ENCODE measurements around the gene ENTPD5. TPM values are rescaled to one million over a fixed set of nuclear protein-coding genes. Genes with fewer than 3 reads are reported as not detected.

The ENTPD5 gene
- total and polyA plus RNA-seq, 4 experiments from 2014 or later: 2.8 to 16.2 (median 9.7) TPM

DNA sequence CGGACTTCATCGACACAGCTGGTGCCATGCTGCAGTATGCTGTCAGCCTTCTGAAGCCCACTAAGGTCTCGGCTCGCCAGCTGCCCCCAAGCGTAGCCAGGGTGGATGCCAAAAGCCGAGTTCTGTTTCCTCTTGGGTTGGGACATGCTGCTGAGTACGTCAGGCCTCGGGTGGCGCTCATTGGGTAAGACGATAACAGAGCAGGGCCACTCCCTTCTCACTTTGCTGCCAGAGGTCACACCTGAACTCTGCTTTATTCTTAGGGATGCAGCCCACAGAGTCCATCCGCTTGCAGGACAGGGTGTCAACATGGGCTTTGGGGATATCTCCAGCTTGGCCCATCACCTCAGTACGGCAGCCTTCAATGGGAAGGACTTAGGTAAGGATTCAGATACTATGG is 57.9 kb downstream of the ENTPD5 start:
- no peaks in the 10 kb centered on the region for H3K9me3 Mint-ChIP-seq
- ChIA-PET CTCF (ENCODE audit: partially characterized antibody) (no interaction called here), POLR2A (ENCODE audit: partially characterized antibody) (no interaction called here)
- H3K4me3 ChIP-seq (ENCODE audit: low read length in 2 of 2): no peak overlapping the region
- no peaks in the 10 kb centered on the region for H3K27me3 Mint-ChIP-seq
- peaks cover 47% of the 10 kb centered on the region for H3K36me3 ChIP-seq (ENCODE audit: insufficient read depth, low read length)
- no peak overlapping the region for H3K4me3 Mint-ChIP-seq
- H3K27ac Mint-ChIP-seq: peak overlapping the region in 1 of 7 donors; percentile 79
- no peak overlapping the region for H3K27ac ChIP-seq (ENCODE audit: low read depth, low read length)
- no peaks in the 10 kb centered on the region for H3K27me3 ChIP-seq (ENCODE audit: insufficient read depth, low read length)
- no peaks in the 10 kb centered on the region for H3K4me1 ChIP-seq (ENCODE audit: insufficient read depth, low read length)
- intact Hi-C loops (cut with micrococcal nuclease): no loop called here
- H3K36me3 Mint-ChIP-seq: peaks cover 32 to 68% of the 10 kb centered on the region in 2 donors
- no peak for DNase-seq
- H3K4me1 Mint-ChIP-seq: no peaks in the 10 kb centered on the region
- H3K9me3 ChIP-seq (ENCODE audit: control insufficient read depth in 1 of 2, low read length in 2 of 2): no peaks in the 10 kb centered on the region

DNA sequence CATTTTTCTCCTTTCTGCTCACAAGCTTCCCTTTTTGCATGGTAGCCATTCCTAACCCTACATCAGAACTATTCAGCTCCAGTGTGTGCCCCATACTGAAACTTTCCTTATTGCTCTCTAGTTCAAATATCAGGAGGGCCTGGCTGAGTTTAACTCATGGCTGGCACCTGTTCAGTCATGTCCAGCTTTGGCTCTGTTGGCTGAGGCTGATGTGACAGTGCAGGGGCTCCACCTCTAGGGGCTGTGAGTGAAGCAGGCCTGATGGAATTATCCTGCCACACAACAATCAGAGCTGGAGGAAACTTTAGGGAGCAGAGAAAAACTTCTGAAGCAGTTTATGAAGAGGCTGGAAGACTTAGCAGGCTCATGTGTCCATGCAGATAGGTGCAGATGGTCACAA is 60.5 kb downstream of the ENTPD5 start:
- CTCF ChIA-PET (ENCODE audit: partially characterized antibody): interaction anchor here (1.5 kb wide), 1 partner anchor 9 kb away, joined by 4 read pairs; the partner anchor contains the start of genes COQ6 and FAM161B
- H3K27me3 Mint-ChIP-seq: no peaks in the 10 kb centered on the region
- no peak overlapping the region for H3K4me3 Mint-ChIP-seq
- no peaks in the 10 kb centered on the region for H3K9me3 Mint-ChIP-seq
- Histone ChIP-seq H3K27ac (ENCODE audit: low read depth, low read length) (no peak overlapping the region), H3K9me3 (ENCODE audit: control insufficient read depth in 1 of 2, low read length in 2 of 2) (no peaks in the 10 kb centered on the region), H3K27me3 (ENCODE audit: insufficient read depth, low read length) (no peaks in the 10 kb centered on the region), H3K4me1 (ENCODE audit: insufficient read depth, low read length) (no peaks in the 10 kb centered on the region), H3K4me3 (ENCODE audit: low read length in 2 of 2) (no peak overlapping the region), H3K36me3 (ENCODE audit: insufficient read depth, low read length) (peaks cover 63% of the 10 kb centered on the region)
- POLR2A ChIA-PET (ENCODE audit: partially characterized antibody): no interaction called here
- H3K4me1 Mint-ChIP-seq: peaks cover 0 to 3% (median 0%) of the 10 kb centered on the region in 4 donors
- peak overlapping the region in 2 of 7 donors; percentile 46 to 78 for H3K27ac Mint-ChIP-seq
- peaks cover 35 to 75% of the 10 kb centered on the region in 2 donors for H3K36me3 Mint-ChIP-seq
- intact Hi-C loops (cut with micrococcal nuclease): no loop called here
- DNase-seq: no peak

DNA sequence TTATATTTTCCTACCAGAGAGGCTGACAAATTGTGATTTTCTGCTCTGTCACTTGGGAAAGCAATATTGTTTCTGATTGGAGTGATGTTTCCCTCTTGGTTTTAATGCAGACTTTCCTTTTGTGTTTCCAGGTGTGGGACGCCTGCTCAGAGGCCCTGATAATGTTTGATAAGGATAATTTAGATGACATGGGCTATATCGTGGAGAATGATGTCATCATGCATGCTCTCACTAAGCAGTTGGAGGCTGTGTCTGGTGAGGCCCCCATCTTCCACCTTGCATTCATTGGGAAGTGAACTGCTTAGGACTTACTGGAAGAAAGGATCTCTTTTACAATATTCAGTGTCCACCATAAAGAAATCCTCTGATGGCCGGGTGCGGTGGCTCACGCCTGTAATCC is 63.4 kb downstream of the ENTPD5 start:
- H3K27me3 ChIP-seq (ENCODE audit: insufficient read depth, low read length): no peaks in the 10 kb centered on the region
- Mint-ChIP-seq H3K27ac (peak overlapping the region in 2 of 7 donors; percentile 13 to 29), H3K36me3 (peaks cover 25 to 64% of the 10 kb centered on the region in 2 donors), H3K9me3 (no peaks in the 10 kb centered on the region), H3K27me3 (no peaks in the 10 kb centered on the region), H3K4me1 (peaks cover 7 to 13% (median 9%) of the 10 kb centered on the region in 4 donors), H3K4me3 (no peak overlapping the region)
- intact Hi-C loops (cut with micrococcal nuclease): no loop called here
- no peak overlapping the region for H3K27ac ChIP-seq (ENCODE audit: low read depth, low read length)
- H3K4me3 ChIP-seq (ENCODE audit: low read length in 2 of 2): no peak overlapping the region
- CTCF ChIA-PET (ENCODE audit: partially characterized antibody): no interaction called here
- H3K9me3 ChIP-seq (ENCODE audit: control insufficient read depth in 1 of 2, low read length in 2 of 2): no peaks in the 10 kb centered on the region
- DNase-seq: no peak
- POLR2A ChIA-PET (ENCODE audit: partially characterized antibody): no interaction called here
- peaks cover 52% of the 10 kb centered on the region for H3K36me3 ChIP-seq (ENCODE audit: insufficient read depth, low read length)
- peaks cover 5% of the 10 kb centered on the region for H3K4me1 ChIP-seq (ENCODE audit: insufficient read depth, low read length)

DNA sequence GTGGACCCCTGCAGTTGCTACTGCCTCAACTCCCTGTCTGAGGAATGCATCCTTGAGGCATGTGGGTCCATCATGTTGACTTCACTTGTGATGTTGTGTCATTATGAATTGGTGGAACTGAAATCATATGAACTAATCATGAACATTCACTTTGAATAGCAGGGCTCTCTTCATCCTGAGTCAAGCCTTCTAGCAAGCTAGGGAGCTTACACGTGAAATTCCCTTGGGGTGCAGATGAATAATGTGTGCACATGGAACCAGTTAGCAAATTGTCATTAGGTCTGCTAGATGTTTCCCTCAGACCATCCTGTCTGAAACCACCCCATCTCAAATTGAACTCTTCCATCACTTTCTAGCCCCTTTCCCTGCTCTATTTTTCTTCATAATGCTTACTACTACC is 65.4 kb downstream of the ENTPD5 start:
- CTCF ChIA-PET (ENCODE audit: partially characterized antibody): no interaction called here

DNA sequence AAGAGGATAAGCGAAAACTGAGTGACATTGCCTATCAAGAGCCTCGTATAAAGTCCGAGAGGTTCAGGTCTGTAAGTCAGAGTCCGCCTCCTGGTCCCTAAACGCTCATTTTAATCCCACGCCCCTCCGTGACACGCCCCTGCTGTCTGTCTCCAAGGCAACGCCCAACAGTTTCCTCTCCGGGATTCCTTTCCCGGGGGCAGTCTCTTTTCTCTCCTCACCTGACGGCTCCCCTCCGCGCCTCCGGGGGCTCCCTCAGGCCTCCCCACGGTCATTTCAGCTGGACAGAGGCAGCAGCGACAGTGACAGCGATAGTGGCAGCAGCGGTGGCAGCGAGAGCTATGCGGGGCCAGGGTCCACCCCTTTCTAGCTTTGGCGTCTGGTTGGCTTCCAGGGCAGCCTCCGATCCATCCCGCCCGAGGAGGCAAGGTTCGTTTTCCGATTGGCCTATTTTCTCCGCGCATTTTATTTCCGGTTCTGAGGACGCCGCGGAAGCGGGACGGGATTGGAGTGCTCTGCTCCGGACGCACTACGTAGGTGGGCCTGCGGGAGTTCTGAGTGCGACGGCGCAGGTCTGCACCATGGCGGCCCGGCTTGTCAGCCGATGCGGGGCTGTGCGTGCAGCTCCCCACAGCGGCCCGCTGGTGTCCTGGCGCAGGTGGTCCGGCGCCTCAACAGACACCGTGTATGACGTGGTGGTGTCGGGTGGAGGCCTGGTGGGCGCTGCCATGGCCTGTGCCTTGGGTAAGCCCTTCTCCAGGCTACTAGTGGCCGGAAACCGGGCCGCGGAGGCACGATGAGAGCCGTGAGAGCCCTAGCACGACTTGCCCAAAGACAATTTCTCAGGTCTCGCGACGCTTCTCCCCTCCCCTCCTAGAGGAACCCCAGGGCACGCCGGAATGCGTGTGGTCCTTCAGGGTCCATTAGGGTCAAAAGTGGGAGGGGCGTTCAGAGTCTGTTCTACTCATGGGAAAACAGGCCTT is 69.0 kb downstream of the ENTPD5 start, which contains the start of the genes COQ6 and FAM161B:
Gene COQ6 (plus strand): TSS at position 551 of the 983 bp plus-strand sequence. CDS start 31 bp downstream, at position 582.
Gene FAM161B (minus strand): TSS at position 343 of the 983 bp plus-strand sequence. CDS start 68 bp downstream, at position 275.
- intact Hi-C loops (cut with micrococcal nuclease): loop anchor here (1.0 to 5.0 kb wide), 5 partner anchors 63 to 188 kb away; partner anchors contain the start of genes ALDH6A1, LIN52 and ZNF410
- Histone ChIP-seq H3K27ac (ENCODE audit: low read depth, low read length) (peak within 1 kb of the TSS; percentile 84), H3K4me3 (ENCODE audit: low read length in 2 of 2) (peak within 1 kb of the TSS; percentile 93 to 99), H3K36me3 (ENCODE audit: insufficient read depth, low read length) (peaks cover 11% of the 10 kb centered on the region), H3K4me1 (ENCODE audit: insufficient read depth, low read length) (peaks cover 11% of the 10 kb centered on the region), H3K27me3 (ENCODE audit: insufficient read depth, low read length) (no peaks in the 10 kb centered on the region), H3K9me3 (ENCODE audit: control insufficient read depth in 1 of 2, low read length in 2 of 2) (no peaks in the 10 kb centered on the region)
- POLR2A ChIA-PET (ENCODE audit: partially characterized antibody): interaction anchor here (0.6 to 1.6 kb wide), 11 partner anchors 64 to 892 kb away, joined by 3 to 8 read pairs (median 5); partner anchors contain the start of genes BBOF1, ENTPD5, PSEN1 and PTGR2
- Mint-ChIP-seq H3K36me3 (peaks cover 6 to 24% of the 10 kb centered on the region in 2 donors), H3K4me1 (peaks cover 13 to 25% (median 22%) of the 10 kb centered on the region in 4 donors), H3K27ac (peak within 1 kb of the TSS; percentile 94 to 99 (median 97)), H3K4me3 (peak within 1 kb of the TSS; percentile 93 to 100 (median 98)), H3K9me3 (no peaks in the 10 kb centered on the region), H3K27me3 (no peaks in the 10 kb centered on the region)
- DNase-seq: peak; percentile 94 to 97 (median 95)
- CTCF ChIA-PET (ENCODE audit: partially characterized antibody): interaction anchor here (0.8 to 1.0 kb wide), 2 partner anchors 8 to 69 kb away, joined by 4 read pairs; partner anchors contain the start of genes BBOF1 and ENTPD5

More for the DNA sequence above, 65.4 kb downstream of the ENTPD5 start:
- intact Hi-C loops (cut with micrococcal nuclease): loop anchor here (5.0 kb wide), 1 partner anchor 191 kb away; a partner anchor contains a TSS
- POLR2A ChIA-PET (ENCODE audit: partially characterized antibody): interaction anchor here (1.1 kb wide), 1 partner anchor 65 kb away, joined by 3 read pairs; the partner anchor contains the start of genes BBOF1 and ENTPD5
- Mint-ChIP-seq H3K4me3 (no peak overlapping the region), H3K4me1 (peaks cover 11 to 21% (median 19%) of the 10 kb centered on the region in 4 donors), H3K9me3 (no peaks in the 10 kb centered on the region), H3K27ac (peak overlapping the region in 3 of 7 donors; percentile 0 to 45 (median 31)), H3K36me3 (peaks cover 13 to 51% of the 10 kb centered on the region in 2 donors), H3K27me3 (no peaks in the 10 kb centered on the region)
- no peaks in the 10 kb centered on the region for H3K27me3 ChIP-seq (ENCODE audit: insufficient read depth, low read length)
- H3K4me1 ChIP-seq (ENCODE audit: insufficient read depth, low read length): peaks cover 11% of the 10 kb centered on the region
- H3K27ac ChIP-seq (ENCODE audit: low read depth, low read length): no peak overlapping the region
- DNase-seq: no peak
- H3K36me3 ChIP-seq (ENCODE audit: insufficient read depth, low read length): peaks cover 34% of the 10 kb centered on the region
- no peaks in the 10 kb centered on the region for H3K9me3 ChIP-seq (ENCODE audit: control insufficient read depth in 1 of 2, low read length in 2 of 2)
- no peak overlapping the region for H3K4me3 ChIP-seq (ENCODE audit: low read length in 2 of 2)

DNA sequence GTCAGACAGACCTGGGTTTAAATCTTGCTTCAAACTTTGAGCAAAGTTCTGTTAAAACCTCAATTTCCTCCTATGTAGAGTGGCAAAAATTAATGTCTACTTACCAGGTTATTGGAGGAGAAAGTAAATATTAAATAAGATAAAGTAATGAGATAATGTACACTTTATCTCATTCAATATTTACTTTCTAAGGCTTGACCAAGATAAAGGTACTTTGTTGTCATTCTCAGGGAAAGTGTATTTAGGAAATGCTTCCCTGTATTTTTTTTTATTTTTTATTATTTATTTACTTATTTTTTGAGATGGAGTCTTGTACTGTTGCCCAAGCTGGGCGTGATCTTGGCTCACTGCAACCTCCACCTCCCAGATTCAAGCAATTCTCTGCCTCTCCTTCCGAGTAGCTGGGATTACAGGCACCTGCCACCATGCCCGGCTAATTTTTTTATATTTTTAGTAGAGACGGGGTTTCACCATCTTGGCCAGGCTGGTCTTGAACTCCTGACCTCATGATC is 73.9 kb downstream of the ENTPD5 start:
- H3K9me3 ChIP-seq (ENCODE audit: control insufficient read depth in 1 of 2, low read length in 2 of 2): no peaks in the 10 kb centered on the region
- no peaks in the 10 kb centered on the region for H3K27me3 ChIP-seq (ENCODE audit: insufficient read depth, low read length)
- H3K4me1 ChIP-seq (ENCODE audit: insufficient read depth, low read length): peaks cover 5% of the 10 kb centered on the region
- no peak overlapping the region for H3K27ac Mint-ChIP-seq
- no peak for DNase-seq
- H3K27ac ChIP-seq (ENCODE audit: low read depth, low read length): no peak overlapping the region
- H3K36me3 ChIP-seq (ENCODE audit: insufficient read depth, low read length): peaks cover 4% of the 10 kb centered on the region
- POLR2A ChIA-PET (ENCODE audit: partially characterized antibody): interaction anchor here (0.6 kb wide), 1 partner anchor 11 kb away, joined by 6 read pairs; no protein-coding TSS in a partner anchor
- CTCF ChIA-PET (ENCODE audit: partially characterized antibody): no interaction called here
- H3K27me3 Mint-ChIP-seq: no peaks in the 10 kb centered on the region
- H3K36me3 Mint-ChIP-seq: peaks cover 12 to 27% of the 10 kb centered on the region in 2 donors
- H3K4me3 Mint-ChIP-seq: no peak overlapping the region
- intact Hi-C loops (cut with micrococcal nuclease): no loop called here
- H3K9me3 Mint-ChIP-seq: no peaks in the 10 kb centered on the region
- peaks cover 6 to 15% (median 10%) of the 10 kb centered on the region in 4 donors for H3K4me1 Mint-ChIP-seq
- H3K4me3 ChIP-seq (ENCODE audit: low read length in 2 of 2): no peak overlapping the region

All from CD4-positive, alpha-beta memory T cell (primary cell).